ENCODE data around the gene SOHLH1.

GRCh38 chr9:135650408-135650807 lies 48.9 kb downstream of the SOHLH1 start:
- TF ChIP-seq, protein P1, sequence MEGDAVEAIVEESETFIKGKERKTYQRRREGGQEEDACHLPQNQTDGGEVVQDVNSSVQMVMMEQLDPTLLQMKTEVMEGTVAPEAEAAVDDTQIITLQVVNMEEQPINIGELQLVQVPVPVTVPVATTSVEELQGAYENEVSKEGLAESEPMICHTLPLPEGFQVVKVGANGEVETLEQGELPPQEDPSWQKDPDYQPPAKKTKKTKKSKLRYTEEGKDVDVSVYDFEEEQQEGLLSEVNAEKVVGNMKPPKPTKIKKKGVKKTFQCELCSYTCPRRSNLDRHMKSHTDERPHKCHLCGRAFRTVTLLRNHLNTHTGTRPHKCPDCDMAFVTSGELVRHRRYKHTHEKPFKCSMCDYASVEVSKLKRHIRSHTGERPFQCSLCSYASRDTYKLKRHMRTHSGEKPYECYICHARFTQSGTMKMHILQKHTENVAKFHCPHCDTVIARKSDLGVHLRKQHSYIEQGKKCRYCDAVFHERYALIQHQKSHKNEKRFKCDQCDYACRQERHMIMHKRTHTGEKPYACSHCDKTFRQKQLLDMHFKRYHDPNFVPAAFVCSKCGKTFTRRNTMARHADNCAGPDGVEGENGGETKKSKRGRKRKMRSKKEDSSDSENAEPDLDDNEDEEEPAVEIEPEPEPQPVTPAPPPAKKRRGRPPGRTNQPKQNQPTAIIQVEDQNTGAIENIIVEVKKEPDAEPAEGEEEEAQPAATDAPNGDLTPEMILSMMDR (IDR thresholded peaks at IDR 0.05): no peak
- TF ChIP-seq POLR2A (IDR thresholded peaks at IDR 0.05) (no peak), POLR2AphosphoS5 (IDR thresholded peaks at IDR 0.05) (no peak)
